K562 (cell line): Measurements from ENCODE around the gene UNC79. TPM values are rescaled to one million over a fixed set of nuclear protein-coding genes. Genes with fewer than 3 reads are reported as not detected.
A peak's percentile ranks its signal among the peaks of the same experiment; 100 is the strongest.

Experiments
- ATAC-seq: fragments of 200-7000 bp; cut with Tn5 transposase; 3 replicates; pipeline ENCODE4 v1.9.1; 2020; ENCODE audit warnings: moderate library complexity
- BruUV-seq: library from RNA; stranded (reverse); fragments of 400-500 nt; replicated peaks from 2 replicates; lab custom pipeline; 2021; lab: Mats Ljungman, UMichigan
- CTCF ChIA-PET: fragments of 300-600 bp; formaldehyde crosslinking; extraction: SDS; loops from one replicate; lab custom pipeline; 2021; ENCODE audit warnings: low intra/inter-chr PET ratio; lab: Yijun Ruan, JAX
- POLR2A ChIA-PET: fragments of 300-600, 350-650 bp; sonication (Branson Sonifier 250); formaldehyde crosslinking; extraction: SDS; loops from one replicate; lab custom pipeline; 2021; ENCODE audit warnings: antibody characterized with exemption, inconsistent platforms; lab: Yijun Ruan, JAX
- DNase-seq, 4 experiments: peaks; one replicate each; pipeline versions ENCODE4 v3.0.0 to v3.0.0-alpha.2; 2011 to 2018; ENCODE audit warnings: low spot score in 3 of 4, mixed read lengths in 3 of 4; ENCODE audit errors: extremely low read depth in 1 of 4
- FAIRE-seq: peaks from 2 replicates; lab custom pipeline; 2011; peaks lifted over from hg19 to GRCh38; lab: Jason Lieb, UNC
- H2AFZ ChIP-seq: 2 replicates; pipeline ENCODE4 v1.6.0; 2011; ENCODE audit warnings: low read depth, low read length, control low read depth, inconsistent platforms
- H3K27ac ChIP-seq: fragments of 200-600 bp; 3 replicates; pipeline ENCODE4 v1.8.0; 2011; ENCODE audit warnings: low read depth, mild to moderate bottlenecking, control low read depth, inconsistent platforms, low read length, moderate library complexity, mixed read lengths; ENCODE audit errors: extremely low read depth
- H3K27me3 ChIP-seq, 2 experiments: fragments of 300-600 bp in 1 of 2; 2 replicates in 1 of 2; 3 replicates in 1 of 2; pipeline versions ENCODE4 v1.6.0 to v1.8.0; 2011; ENCODE audit warnings: inconsistent platforms in 2 of 2, low read length in 2 of 2, mild to moderate bottlenecking in 1 of 2, mixed read lengths in 1 of 2, moderate library complexity in 1 of 2; ENCODE audit not compliant: control insufficient read depth in 2 of 2, insufficient read depth in 2 of 2
- H3K36me3 ChIP-seq: fragments of 300-600 bp; 3 replicates; pipeline ENCODE4 v1.8.0; 2011; ENCODE audit warnings: mild to moderate bottlenecking, low read length, inconsistent platforms; ENCODE audit not compliant: control insufficient read depth, insufficient read depth
- H3K4me1 ChIP-seq, 2 experiments: fragments of 200-600 bp in 1 of 2; replicated peaks in 1 of 2; 2 replicates in 1 of 2; 3 replicates in 1 of 2; pipeline versions ENCODE4 v1.5.1 to v1.8.0; 2011; ENCODE audit warnings: inconsistent platforms in 2 of 2, low read length in 2 of 2, mild to moderate bottlenecking in 1 of 2, mixed read lengths in 1 of 2, moderate library complexity in 1 of 2; ENCODE audit not compliant: control insufficient read depth in 2 of 2, insufficient read depth in 2 of 2
- H3K4me2 ChIP-seq: 2 replicates; pipeline ENCODE4 v1.6.1; 2011; ENCODE audit warnings: low read length, control low read depth, inconsistent platforms, mixed read lengths; ENCODE audit not compliant: insufficient read depth
- H3K4me3 ChIP-seq: fragments of 200-600 bp; sonication (generic), shearing (Covaris generic); 2 replicates; pipeline ENCODE4 v1.5.1; 2016; ENCODE audit warnings: control low read depth, inconsistent platforms
- H3K79me2 ChIP-seq: fragments of 200-600 bp; 3 replicates; pipeline ENCODE4 v1.8.0; 2011; ENCODE audit warnings: low read length, inconsistent platforms; ENCODE audit not compliant: control insufficient read depth, insufficient read depth
- H3K9ac ChIP-seq, 2 experiments: 2 replicates each; pipeline versions ENCODE4 v1.6.0 to v1.6.1; 2011; ENCODE audit warnings: low read depth in 2 of 2, low read length in 2 of 2, control low read depth in 1 of 2, inconsistent platforms in 1 of 2, mild to moderate bottlenecking in 1 of 2, mixed read lengths in 1 of 2; ENCODE audit not compliant: insufficient read depth in 1 of 2
- H3K9me1 ChIP-seq: one replicate; pipeline ENCODE4 v1.6.0; 2011; ENCODE audit warnings: inconsistent platforms, mild to moderate bottlenecking, low read length, moderate library complexity; ENCODE audit not compliant: control insufficient read depth, insufficient read depth
- H3K9me3 ChIP-seq: replicated peaks from 2 replicates; pipeline ENCODE4 v1.5.1; 2011; ENCODE audit warnings: low read depth, low read length, inconsistent platforms; ENCODE audit not compliant: control insufficient read depth, insufficient read depth
- H4K20me1 ChIP-seq: replicated peaks from 2 replicates; pipeline ENCODE4 v1.6.1; 2011; ENCODE audit warnings: low read length, inconsistent platforms, mixed read lengths; ENCODE audit not compliant: control insufficient read depth, insufficient read depth
- BRD4 ChIP-seq: fragments of 200-600 bp; sonication (generic); IDR thresholded peaks from 2 replicates; pipeline ENCODE4 v1.6.1; 2017; ENCODE audit warnings: inconsistent platforms
- BRD9 ChIP-seq: fragments of 450-650 bp; IDR thresholded peaks from 2 replicates; pipeline ENCODE4 v1.6.1; 2018; ENCODE audit warnings: low read depth; ENCODE audit not compliant: partially characterized antibody
- CTCF ChIP-seq, 3 experiments: IDR thresholded peaks in 2 of 3; conservative IDR thresholded peaks in 1 of 3; 2 replicates each; pipeline ENCODE4 v1.5.1; 2011 to 2012; ENCODE audit warnings: low read length in 3 of 3, mild to moderate bottlenecking in 3 of 3, control low read depth in 2 of 3, improper control_type of control experiment in 1 of 3, inconsistent platforms in 1 of 3, low read depth in 1 of 3, mixed read lengths in 1 of 3, moderate library complexity in 1 of 3; ENCODE audit not compliant: insufficient read depth in 2 of 3
- FOXK1 ChIP-seq: sonication (generic); formaldehyde crosslinking; IDR thresholded peaks from 2 replicates; pipeline ENCODE4 v1.8.0; 2022; ENCODE audit warnings: missing genetic modification reagents, mild to moderate bottlenecking, borderline replicate concordance
- PTTG1 ChIP-seq: fragments of 450-650 bp; IDR thresholded peaks from 2 replicates; pipeline ENCODE4 v1.6.1; 2016; ENCODE audit warnings: low read depth, mild to moderate bottlenecking, missing genetic modification characterization, missing compliant biosample characterization
- RAD21 ChIP-seq, 2 experiments: fragments of 250-450 bp in 1 of 2; fragments of 450-650 bp in 1 of 2; sonication (Bioruptor Pico) in 1 of 2; formaldehyde crosslinking in 1 of 2; IDR thresholded peaks in 1 of 2; conservative IDR thresholded peaks in 1 of 2; 2 replicates each; pipeline versions ENCODE4 v1.4.0 to v1.8.0; 2020 to 2022; ENCODE audit warnings: mild to moderate bottlenecking in 2 of 2, moderate library complexity in 1 of 2
- TFAM ChIP-seq: fragments of 250-450 bp; sonication (Bioruptor Pico); conservative IDR thresholded peaks from 2 replicates; pipeline ENCODE4 v1.5.0; 2021; ENCODE audit warnings: mild to moderate bottlenecking, moderate library complexity
- in situ Hi-C: fragments of 300-500 bp; cut with MboI; formaldehyde crosslinking; loops from 4 replicates; pipeline ENCODE4 v1.15.0; 2018; ENCODE audit warnings: inconsistent platforms, mixed read lengths
- intact Hi-C: fragments of 100-400 bp; cut with micrococcal nuclease; formaldehyde crosslinking; loops from 2 replicates; pipeline ENCODE4 v1.14.2; 2022
- polyA plus RNA-seq, 8 experiments: library from polyadenylated mRNA; depleted of rRNA in 4 of 8; stranded (reverse) in 5 of 8; unstranded in 3 of 8; fragments of >200 nt; fragmentation: Nextera tagmentation in 2 of 8; fragmentation: Illumina TruSeq in 1 of 8; extraction: Ambion mirVana in 2 of 8; extraction: Trizol in 1 of 8; gene quantifications; 2 replicates each; pipeline versions ENCODE4 v1.2.1 to v1.2.3, GENCODE V29; 2011 to 2014; ENCODE audit warnings: inconsistent platforms in 1 of 8, missing spikeins in 1 of 8
- total RNA-seq, 7 experiments: library from RNA; depleted of rRNA in 6 of 7; stranded (reverse); fragments of >200 nt in 6 of 7; fragmentation: Illumina TruSeq in 2 of 7; extraction: Trizol in 2 of 7; gene quantifications; 2 replicates each; pipeline versions ENCODE4 v1.2.1 to v1.2.3, GENCODE V29; 2011 to 2021; ENCODE audit warnings: low replicate concordance in 1 of 7

The UNC79 gene
- total and polyA plus RNA-seq, 9 of the 15 experiments (the other 6 are each of a cell fraction or from before 2014, with no cell fraction given): under 0.01 to 0.04 (median 0.01) TPM; not detected in 6

GRCh38 chr14:93543766-93544165 is 113.0 kb downstream of the UNC79 start:
- peak in 2 of 4 experiments; percentile 4 to 10 for DNase-seq
- Histone ChIP-seq H3K4me3 (no peak overlapping the region), H2AFZ (no peak overlapping the region), H3K4me1 (no peaks in the 10 kb centered on the region), H3K27me3 (no peaks in the 10 kb centered on the region), H3K36me3 (no peaks in the 10 kb centered on the region), H3K9ac (no peak overlapping the region), H4K20me1 (no peaks in the 10 kb centered on the region), H3K9me3 (no peaks in the 10 kb centered on the region), H3K27ac (no peak overlapping the region), H3K9me1 (no peaks in the 10 kb centered on the region), H3K79me2 (no peaks in the 10 kb centered on the region), H3K4me2 (no peak overlapping the region)
- BruUV-seq: no TSS peak
- TF ChIP-seq RAD21 (CRISPR knock-in tag; conservative IDR thresholded peaks at IDR 0.05 in 1 of 2, IDR thresholded peaks at IDR 0.05 in 1 of 2) (peak in 1 of 2 experiments; percentile 57; a peak in 3 of 4 replicates), BRD9 (no peak), FOXK1 (CRISPR knock-in tag) (no peak), TFAM (CRISPR knock-in tag) (no peak), PTTG1 (tag) (no peak), CTCF (IDR thresholded peaks at IDR 0.05 in 2 of 3, conservative IDR thresholded peaks at IDR 0.05 in 1 of 3; ENCODE audit: insufficient read depth in 2 of 3, low read depth in 1 of 3, low read length in 3 of 3) (peak in 2 of 3 experiments; percentile 11 to 49; a peak in 3 of 6 replicates), BRD4 (no peak)
- ChIA-PET CTCF (interaction anchor here (1.1 kb wide), 1 partner anchor 310 kb away, joined by 7 read pairs; no protein-coding TSS in a partner anchor), POLR2A (no interaction called here)
- ATAC-seq: no peak
- intact Hi-C loops (no loop called here), in situ Hi-C loops (loop anchor here (5.0 kb wide), 1 partner anchor 301 kb away; no protein-coding TSS in a partner anchor)
- no peak for FAIRE-seq
